Parathyroid adenoma (tissue), 2 donors: ENCODE measurements around the gene PIK3CB.
"Not testable (repeated sequence)": the region's sequence is repeated elsewhere in the genome, so short reads cannot be mapped to it uniquely, and the experiment has no call there.

Source experiments
- H2AFZ ChIP-seq: fragments of 300-600 bp; sonication (generic); one replicate; pipeline ENCODE4 v1.7.0; 2017; ENCODE audit warnings: antibody characterized with exemption, mild to moderate bottlenecking
- H3K27ac ChIP-seq: fragments of 300-600 bp; sonication (generic); one replicate; pipeline ENCODE4 v1.7.0; 2017
- H3K27me3 ChIP-seq: fragments of 300-600 bp; sonication (generic); one replicate; pipeline ENCODE4 v1.7.0; 2017; ENCODE audit warnings: low read length; ENCODE audit not compliant: control insufficient read depth, insufficient read depth
- H3K36me3 ChIP-seq: fragments of 300-600 bp; sonication (generic); one replicate; pipeline ENCODE4 v1.7.0; 2017; ENCODE audit warnings: low read length; ENCODE audit not compliant: control insufficient read depth, insufficient read depth
- H3K4me1 ChIP-seq: fragments of 300-600 bp; sonication (generic); one replicate; pipeline ENCODE4 v1.7.0; 2017; ENCODE audit warnings: control low read depth
- H3K4me2 ChIP-seq: fragments of 300-600 bp; sonication (generic); one replicate; pipeline ENCODE4 v1.7.0; 2017; ENCODE audit warnings: low read length
- H3K4me3 ChIP-seq: fragments of 300-600 bp; sonication (generic); one replicate; pipeline ENCODE4 v1.7.0; 2017; ENCODE audit warnings: low read depth, low read length
- H3K79me2 ChIP-seq: fragments of 300-600 bp; sonication (generic); one replicate; pipeline ENCODE4 v1.7.0; 2017; ENCODE audit warnings: control low read depth
- H3K9ac ChIP-seq: fragments of 300-600 bp; sonication (generic); one replicate; pipeline ENCODE4 v1.7.0; 2017; ENCODE audit warnings: mild to moderate bottlenecking
- H3K9me3 ChIP-seq: fragments of 300-600 bp; sonication (generic); one replicate; pipeline ENCODE4 v1.7.0; 2017; ENCODE audit warnings: low read length; ENCODE audit not compliant: control insufficient read depth
- TF ChIP-seq, protein P1 (sequence below): fragments of 300-600 bp; sonication (generic); IDR thresholded peaks from one replicate; pipeline ENCODE4 v1.7.0; 2017; ENCODE audit warnings: antibody characterized with exemption, mild to moderate bottlenecking
- donor health status: primary hyperparathyroidism.

Gene PIK3CB

DNA sequence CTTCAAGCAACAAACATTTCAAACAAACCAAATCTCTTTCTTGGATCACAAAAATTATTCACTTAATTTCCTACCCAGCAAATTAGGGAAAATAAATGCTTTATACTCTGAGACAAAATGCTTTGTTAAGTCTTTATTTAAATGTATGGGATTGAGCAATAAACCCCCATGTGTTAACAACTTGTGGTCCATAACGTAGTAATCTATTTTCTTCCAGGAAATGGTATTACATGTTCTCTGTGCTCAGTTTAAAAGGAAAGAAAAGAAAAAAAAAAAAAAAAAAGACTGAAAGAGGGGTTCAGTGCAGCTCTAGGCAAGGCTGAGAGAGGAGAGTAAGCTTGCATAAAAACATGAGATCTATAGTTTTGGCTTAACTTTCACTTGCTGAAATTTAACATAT lies 102.3 kb downstream of the PIK3CB start:
- TF ChIP-seq, protein P1, sequence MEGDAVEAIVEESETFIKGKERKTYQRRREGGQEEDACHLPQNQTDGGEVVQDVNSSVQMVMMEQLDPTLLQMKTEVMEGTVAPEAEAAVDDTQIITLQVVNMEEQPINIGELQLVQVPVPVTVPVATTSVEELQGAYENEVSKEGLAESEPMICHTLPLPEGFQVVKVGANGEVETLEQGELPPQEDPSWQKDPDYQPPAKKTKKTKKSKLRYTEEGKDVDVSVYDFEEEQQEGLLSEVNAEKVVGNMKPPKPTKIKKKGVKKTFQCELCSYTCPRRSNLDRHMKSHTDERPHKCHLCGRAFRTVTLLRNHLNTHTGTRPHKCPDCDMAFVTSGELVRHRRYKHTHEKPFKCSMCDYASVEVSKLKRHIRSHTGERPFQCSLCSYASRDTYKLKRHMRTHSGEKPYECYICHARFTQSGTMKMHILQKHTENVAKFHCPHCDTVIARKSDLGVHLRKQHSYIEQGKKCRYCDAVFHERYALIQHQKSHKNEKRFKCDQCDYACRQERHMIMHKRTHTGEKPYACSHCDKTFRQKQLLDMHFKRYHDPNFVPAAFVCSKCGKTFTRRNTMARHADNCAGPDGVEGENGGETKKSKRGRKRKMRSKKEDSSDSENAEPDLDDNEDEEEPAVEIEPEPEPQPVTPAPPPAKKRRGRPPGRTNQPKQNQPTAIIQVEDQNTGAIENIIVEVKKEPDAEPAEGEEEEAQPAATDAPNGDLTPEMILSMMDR, result no peak
- Histone ChIP-seq H3K4me2 (no peak overlapping the region), H3K27ac (no peak overlapping the region), H3K9me3 (no peaks in the 10 kb centered on the region), H3K36me3 (no peaks in the 10 kb centered on the region), H3K9ac (no peak overlapping the region), H3K27me3 (no peaks in the 10 kb centered on the region), H3K79me2 (peaks cover 2% of the 10 kb centered on the region), H3K4me1 (no peaks in the 10 kb centered on the region), H2AFZ (no peak overlapping the region), H3K4me3 (no peak overlapping the region)

DNA sequence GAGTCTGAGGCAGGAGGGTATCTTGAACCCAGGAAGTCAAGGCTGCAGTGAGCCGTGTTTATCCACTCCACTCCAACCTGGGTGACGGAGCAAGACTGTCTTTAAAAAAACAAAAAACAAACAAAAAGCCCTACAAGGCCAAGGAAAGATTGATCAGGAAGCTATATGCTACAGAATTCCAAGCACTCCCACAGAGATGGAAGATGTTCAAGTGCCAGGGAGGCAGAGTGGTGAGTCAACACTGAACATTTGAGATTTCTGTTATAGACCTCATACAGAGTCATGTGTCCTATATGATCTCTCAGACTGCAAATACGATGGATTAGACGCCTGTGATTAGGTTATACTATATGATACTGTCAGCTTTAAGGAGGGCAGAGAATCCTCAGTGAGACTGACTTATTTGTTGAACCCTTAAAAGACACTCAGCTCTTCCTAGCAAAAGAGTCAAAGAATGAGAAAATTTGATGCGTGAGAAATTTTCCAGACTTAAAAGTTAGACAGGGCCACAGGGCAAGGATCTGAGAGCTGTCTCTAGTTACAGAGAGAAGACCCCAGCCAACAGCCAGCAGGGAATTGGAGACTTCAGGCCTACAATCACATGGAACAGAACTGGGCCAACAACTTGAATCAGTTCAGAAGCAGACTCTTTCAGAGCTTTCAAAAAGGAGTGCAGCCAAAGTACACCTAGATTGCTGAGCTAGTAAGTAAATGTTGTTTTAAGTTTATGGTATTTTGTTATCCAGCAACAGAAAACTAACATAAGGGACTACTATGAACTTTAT lies 107.6 kb downstream of the PIK3CB start:
- TF ChIP-seq, protein P1, result no peak
- Histone ChIP-seq H3K9ac (no peak overlapping the region), H3K27me3 (no peaks in the 10 kb centered on the region), H3K27ac (no peak overlapping the region), H2AFZ (no peak overlapping the region), H3K9me3 (no peaks in the 10 kb centered on the region), H3K79me2 (no peaks in the 10 kb centered on the region), H3K4me1 (no peaks in the 10 kb centered on the region), H3K4me3 (no peak overlapping the region), H3K36me3 (no peaks in the 10 kb centered on the region), H3K4me2 (no peak overlapping the region)

DNA sequence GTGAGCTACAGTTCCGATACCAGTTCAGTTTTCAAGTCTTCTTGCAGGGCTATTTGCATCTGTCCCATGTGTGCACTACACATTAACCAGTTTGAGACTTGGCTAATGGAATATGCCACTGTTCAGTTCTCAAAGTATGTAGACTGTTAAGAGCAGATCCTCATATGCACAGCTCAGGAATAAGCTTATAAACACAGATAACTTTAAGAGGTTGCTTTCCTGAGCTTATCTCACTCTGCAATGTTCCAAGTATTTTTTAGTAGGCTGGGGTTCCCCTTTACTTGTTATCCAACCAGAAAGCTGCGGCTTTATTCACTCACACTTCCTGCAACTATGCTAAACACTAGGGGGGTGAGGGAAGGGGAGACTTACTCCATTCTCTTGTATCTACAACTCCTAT lies 108.7 kb downstream of the PIK3CB start:
- H3K27me3 ChIP-seq, H3K27ac ChIP-seq: not testable (repeated sequence)

DNA sequence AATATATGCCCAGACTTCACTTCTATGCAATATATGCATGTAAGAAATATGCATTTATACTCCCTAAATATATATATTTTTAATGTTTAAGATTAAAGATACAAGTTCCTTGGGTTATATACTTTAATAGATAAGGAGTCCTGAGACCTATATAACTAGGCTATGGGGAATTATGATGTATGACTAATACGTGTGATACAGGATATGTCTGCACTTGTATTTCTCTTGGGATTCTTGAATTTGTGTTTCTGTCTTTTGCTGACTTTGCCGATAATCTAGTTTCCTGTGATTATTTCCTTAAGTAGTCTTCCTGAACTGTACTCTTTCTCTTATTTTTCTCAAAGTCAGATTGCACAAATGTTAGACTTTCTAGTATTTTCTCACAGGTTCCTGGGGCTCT lies 109.6 kb downstream of the PIK3CB start:
- H3K4me1 ChIP-seq, result no peaks in the 10 kb centered on the region
- H3K79me2 ChIP-seq, result no peaks in the 10 kb centered on the region
- no peak overlapping the region for H3K4me2 ChIP-seq
- H3K27me3 ChIP-seq, result no peaks in the 10 kb centered on the region
- no peak overlapping the region for H3K9ac ChIP-seq
- H3K4me3 ChIP-seq, result no peak overlapping the region
- H3K9me3 ChIP-seq, result no peaks in the 10 kb centered on the region
- H3K27ac ChIP-seq, result no peak overlapping the region
- H2AFZ ChIP-seq, result no peak overlapping the region
- TF ChIP-seq, protein P1, result no peak
- H3K36me3 ChIP-seq, result no peaks in the 10 kb centered on the region

More for the DNA sequence above, 108.7 kb downstream of the PIK3CB start:
- H3K4me2 ChIP-seq, H3K4me3 ChIP-seq, H3K4me1 ChIP-seq, H3K36me3 ChIP-seq, H3K79me2 ChIP-seq, H3K9me3 ChIP-seq, H3K9ac ChIP-seq, H2AFZ ChIP-seq: not testable (repeated sequence)

DNA sequence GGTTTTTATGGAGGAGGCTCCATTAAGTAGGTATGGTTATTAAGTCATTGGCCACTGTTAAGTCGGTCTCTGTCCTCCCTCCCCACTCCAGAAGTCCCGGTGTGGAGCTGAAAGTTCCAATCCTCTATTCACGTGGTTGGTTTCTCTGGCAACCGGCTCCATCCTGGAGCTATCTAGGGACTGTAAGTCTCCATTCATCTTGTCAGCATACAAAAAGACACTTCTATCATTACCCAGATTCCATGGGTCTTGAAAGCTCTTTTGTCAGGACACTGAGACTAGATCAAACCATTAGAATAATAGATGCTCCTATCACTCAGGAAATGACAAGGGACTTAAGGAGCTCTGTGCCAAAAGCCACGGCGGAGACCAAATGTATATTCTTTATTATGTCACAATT lies 110.3 kb downstream of the PIK3CB start:
- TF ChIP-seq, protein P1, result no peak

More for the DNA sequence above, 110.3 kb downstream of the PIK3CB start:
- Histone ChIP-seq H3K9ac (no peak overlapping the region), H3K27ac (no peak overlapping the region), H3K36me3 (no peaks in the 10 kb centered on the region), H3K4me1 (no peaks in the 10 kb centered on the region), H3K4me2 (no peak overlapping the region), H3K9me3 (no peaks in the 10 kb centered on the region), H2AFZ (no peak overlapping the region), H3K4me3 (no peak overlapping the region), H3K27me3 (no peaks in the 10 kb centered on the region), H3K79me2 (no peaks in the 10 kb centered on the region)
